ENCODE data around the gene ITGAE. TPM values are rescaled to one million over a fixed set of nuclear protein-coding genes. Genes with fewer than 3 reads are reported as not detected.
A peak's percentile ranks its signal among the peaks of the same experiment; 100 is the strongest.

The ITGAE gene
- total RNA-seq, 1 experiment from 2014 or later, result 16.7 TPM

DNA sequence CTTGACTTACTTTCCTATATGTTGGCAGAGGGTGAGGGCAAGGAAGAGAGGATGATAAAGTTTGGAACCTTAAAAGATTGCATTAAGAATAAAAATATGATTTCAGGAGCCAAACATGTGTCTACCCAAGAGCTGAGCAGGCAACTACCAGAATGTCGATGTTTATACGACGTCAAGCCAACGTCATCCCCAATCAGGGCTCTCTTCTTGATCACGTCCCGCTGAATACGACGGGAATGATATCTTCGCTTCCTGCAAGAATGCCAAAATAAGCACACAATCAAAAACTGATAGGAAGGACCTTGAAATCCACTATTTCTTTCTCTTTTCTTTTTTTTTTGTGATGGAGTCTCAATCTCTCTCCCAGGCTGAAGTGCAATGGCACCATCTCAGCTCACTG, 20.1 kb upstream of the ITGAE start:
- no peak for DNase-seq (ENCODE audit: low spot score)

DNA sequence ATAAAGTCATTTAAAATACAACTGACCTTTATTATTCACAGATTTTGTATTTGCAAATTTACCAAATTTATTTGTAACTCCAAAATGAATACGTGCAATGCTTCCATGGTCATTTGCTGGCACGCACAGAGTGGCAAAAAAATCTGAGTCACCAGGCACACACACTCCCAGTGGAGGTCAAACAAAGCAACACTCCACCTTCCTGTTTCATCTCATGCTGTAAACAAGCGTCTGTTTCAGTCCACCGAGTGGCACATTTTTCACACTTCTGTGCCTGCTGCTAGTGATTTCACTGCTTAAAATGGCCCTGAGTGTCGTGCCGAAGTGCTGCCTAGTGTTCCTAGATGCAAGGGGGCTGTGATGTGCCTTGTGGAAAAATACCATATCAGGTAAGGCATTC, 17.8 kb upstream of the ITGAE start:
- DNase-seq (ENCODE audit: low spot score), result no peak

DNA sequence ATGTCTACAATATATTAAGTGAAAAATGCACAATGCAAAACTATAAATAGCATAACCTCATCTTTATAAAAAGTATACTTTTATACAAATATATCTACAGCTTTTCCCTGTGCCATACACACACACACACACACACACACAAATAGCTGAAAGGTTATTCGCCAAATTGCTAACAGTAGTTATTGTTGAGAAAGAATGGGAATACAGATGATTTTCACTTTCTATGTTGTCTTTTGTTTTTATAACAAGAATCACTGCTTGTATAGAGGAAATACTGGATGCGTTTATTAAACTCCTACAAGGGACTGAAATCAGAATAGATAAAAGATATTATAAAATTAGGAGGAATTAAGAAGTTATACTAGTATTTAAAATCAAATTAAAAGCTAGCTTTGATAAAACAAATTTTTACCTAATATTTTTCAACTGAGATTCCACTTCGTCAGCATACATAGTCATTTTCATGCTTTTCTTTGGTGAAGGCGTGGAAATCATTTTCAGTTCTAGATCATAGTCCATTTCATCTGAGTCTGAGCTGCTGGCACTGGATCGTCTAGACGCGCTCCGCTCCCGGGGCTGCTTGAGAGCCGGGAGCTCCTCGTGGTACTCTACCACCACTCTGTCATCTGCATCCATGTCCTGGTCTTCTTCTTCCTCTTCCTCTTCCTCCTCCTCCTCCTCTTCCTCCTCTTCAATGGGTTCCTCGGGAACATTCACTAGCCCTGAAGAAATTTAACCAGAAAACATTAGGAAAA, 17.0 kb upstream of the ITGAE start:
- DNase-seq (ENCODE audit: low spot score), result no peak

DNA sequence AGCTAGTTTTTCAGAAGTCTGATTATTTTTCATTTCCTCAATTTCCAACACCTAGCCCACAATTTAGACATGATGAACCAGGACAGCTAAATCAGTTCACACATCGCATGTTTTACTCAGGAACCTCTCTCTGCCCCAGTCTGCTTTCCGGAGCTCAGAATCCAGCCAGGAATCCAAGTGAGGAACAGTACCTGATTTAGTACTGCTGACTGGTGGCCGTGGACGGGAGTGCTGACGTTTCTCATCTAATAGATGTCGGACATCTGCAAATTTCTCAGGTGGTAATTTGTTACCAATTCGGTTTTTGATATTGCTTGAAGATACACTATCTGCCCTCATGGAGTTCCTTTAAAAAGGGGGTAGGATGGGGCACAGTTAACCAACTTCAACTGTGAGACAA, 14.9 kb upstream of the ITGAE start:
- DNase-seq (ENCODE audit: low spot score), result no peak

DNA sequence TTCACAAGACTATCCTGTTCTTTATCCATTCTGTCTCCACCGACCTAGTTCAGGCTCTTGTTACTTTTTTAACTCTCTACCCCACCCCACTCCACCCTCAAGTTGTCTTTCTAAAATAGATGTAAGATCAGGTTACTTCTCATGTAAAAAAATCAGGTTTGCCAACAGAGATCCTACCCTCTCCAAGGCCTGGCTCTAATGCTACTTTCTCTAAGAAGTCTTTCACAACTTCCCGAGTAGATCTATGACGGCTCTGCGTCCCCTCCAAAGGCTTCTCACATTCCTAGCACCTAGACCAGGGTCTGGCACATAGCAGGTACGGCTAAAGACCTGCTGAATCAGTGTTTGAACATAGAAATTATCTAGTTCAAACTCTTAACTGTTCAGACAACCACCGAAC, 14.1 kb upstream of the ITGAE start:
- no peak for DNase-seq (ENCODE audit: low spot score)

DNA sequence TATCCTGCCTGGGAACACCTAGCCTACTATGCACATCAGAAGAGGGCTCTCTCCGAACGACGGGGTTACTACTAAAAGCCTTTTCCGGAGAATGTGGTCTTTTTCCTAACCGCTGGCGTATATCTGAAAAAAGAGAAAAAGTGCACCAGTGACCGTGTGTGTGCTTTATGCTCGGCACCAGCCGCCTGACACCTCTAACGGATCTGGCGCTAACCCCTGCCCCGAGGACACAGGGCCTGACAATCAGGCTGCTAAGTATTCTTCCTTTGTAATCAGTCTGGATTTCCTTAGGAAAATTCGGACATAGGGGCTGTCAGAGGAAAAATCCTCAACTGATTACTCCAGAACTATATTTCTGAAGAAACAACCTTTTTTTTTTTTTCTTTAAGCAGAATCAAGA, 13.4 kb upstream of the ITGAE start:
- no peak for DNase-seq (ENCODE audit: low spot score)

DNA sequence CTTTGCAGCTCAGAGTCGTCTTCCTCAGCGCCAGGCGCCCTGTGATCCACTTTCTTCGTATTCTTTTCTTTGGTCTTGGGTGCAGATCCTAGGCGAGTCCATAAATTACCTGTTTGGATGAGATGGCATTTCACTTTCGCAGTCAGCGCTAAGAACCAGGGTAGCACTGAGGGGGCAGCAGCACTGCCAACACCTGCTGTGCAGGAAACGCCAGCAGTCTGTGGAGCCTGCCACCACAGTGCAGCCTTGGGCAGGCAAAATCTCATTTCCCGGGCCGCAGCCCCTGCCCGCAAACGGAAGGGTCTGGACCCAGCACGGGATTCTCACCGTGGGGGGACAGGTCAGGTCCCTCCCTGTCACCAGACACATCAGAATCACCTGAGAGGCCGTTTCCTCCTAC, 12.2 kb upstream of the ITGAE start:
- DNase-seq (ENCODE audit: low spot score), result no peak

DNA sequence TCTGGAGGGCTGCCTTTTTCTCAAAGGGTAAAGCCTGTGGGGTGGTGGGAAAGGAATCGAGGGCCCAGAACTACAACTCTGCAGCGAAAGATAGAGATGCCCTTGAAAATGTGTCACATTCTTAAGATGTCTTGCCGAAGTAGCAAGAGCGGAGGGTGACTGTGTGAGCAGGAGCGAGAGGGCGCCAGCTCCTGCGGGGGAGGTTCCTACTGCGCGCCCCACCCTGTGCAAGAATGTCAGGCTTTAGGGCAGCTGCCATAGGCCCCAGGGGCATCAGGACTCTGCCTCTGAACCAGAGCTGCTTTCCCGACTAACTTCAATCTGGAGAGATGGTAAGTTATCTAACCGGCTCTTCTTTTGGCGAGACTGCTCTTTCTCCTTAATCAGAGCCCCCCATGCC, 11.8 kb upstream of the ITGAE start:
- DNase-seq (ENCODE audit: low spot score), result no peak

DNA sequence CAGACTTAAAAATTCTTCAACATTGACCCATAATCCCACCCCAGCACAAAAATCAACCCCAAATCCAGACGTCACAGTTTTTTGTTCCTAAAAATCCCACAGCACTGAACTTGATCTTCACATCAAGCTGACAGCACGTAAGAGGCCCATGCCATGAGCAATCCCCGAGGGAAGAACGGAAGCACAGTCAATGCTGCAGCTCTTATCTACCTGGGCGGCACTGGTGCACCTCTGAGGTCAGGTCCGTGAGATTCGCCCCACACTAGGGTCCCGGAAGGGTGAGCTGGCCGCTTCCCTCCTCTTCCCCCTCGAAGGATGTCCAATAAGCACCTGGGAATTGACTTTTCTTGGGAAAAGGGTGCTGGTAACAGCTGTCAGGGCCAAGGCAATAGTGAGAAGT, 11.3 kb upstream of the ITGAE start:
- no peak for DNase-seq (ENCODE audit: low spot score)

DNA sequence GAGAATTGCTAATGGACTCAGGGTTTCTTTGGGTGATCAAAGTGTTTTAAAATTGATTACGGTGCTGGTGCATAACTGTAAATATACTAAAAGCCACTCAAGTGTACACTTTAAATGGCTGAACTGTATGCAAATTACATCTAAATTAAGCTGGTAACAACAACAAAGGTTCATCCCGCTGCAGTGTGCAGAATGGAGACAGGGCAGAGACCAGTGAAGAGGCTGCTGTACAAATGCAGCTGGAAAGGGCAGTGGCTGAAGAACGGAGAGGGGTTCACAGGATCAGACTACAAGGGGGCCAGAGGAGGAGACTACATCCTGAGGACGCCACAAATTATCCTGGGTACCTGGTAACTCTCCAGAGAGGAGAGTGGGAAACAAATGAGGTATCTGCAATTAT, 9.0 kb upstream of the ITGAE start:
- no peak for DNase-seq (ENCODE audit: low spot score)

DNA sequence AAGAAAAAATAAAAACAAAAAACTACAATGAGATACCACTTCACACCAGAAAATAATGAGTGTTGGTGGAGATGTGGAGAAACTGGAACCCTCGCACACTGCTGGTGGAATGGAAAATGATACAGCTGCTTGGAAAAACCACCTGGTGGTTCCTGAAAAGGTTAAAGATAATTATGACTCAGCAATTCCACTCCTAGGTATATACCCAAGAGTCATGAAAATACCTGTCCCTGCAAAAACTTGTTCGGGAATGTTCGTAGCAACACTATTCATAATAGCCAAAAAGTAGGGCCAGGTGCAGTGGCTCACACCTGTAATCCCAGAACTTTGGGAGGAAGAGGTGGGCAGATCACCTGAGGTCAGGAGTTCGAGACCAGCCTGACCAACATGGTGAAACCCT, 8.1 kb upstream of the ITGAE start:
- no peak for DNase-seq (ENCODE audit: low spot score)

DNA sequence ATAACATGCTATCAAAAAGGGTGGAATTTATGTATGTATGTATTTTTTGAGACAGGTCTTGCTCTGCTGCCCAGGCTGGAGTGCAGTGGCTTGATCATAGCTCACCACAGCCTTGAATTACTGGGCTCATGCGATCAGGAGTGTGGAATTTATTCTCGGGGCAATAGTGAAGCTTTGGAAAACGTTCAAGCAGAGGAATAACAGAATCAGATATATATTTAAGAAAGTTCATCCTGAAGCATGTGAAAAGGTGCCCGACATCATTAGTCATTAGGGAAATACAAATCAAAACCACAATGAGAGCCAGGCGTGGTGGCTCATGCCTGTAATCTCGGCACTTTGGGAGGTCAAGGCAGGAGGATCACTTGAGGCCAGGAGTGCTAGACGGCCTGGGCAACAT, 7.7 kb upstream of the ITGAE start:
- no peak for DNase-seq (ENCODE audit: low spot score)

DNA sequence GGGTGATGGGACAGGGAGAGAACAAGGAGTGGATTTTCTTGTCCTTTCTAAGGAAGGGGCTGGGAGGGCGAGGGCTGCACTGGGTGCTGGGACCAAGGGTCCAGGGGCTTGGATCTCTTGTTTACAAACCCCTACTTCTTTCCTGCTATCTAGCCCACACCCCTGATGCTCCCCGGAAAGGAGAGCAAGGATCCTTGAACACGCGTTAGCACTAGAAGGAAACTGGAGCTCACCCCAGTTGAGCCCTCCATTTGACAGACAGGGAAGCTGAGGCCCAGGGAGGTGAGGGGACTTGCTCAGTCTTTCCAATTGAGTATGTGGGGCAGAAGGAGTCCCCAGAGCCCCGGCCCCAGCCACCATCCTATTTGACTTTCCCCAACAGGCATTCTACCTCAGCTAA, 4.6 kb upstream of the ITGAE start:
- DNase-seq (ENCODE audit: low spot score), result no peak

DNA sequence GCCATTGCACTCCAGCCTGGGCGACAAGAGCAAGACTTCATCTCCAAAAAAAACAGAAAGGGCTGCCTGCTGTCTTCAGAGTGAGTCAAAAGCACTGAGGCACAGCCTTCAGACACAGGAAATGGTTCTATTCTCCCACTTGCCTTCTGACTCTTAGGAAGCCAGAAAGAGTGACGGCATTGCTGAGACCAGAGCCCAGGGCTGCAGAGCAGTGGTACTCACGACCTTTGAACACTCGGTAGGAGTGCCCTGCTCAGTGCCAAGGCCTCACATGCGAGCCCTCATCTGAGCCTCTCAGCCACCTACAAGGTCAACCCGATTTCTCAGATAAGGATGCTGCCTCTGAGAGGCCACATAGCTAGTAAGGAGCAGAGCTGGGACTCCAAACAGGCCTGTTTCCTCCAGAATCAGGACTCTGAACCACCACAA, 3.5 kb upstream of the ITGAE start:
- DNase-seq (ENCODE audit: low spot score), result no peak

DNA sequence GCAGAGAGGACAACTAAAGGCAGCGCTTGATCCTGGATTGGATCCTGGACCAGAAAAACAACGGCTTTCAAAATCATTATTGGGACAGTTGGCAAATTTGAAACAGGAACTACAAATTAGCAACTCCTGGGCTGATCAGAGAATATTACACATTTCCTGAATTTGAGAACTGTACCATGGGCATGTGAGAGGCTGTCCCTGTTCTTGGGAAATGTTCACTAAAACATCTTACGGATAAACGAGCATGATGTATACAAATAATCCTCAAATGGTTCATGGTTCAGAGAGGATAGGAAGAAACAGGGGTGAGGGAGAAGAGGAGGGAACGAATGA, 2.3 kb upstream of the ITGAE start:
- no peak for DNase-seq (ENCODE audit: low spot score)

DNA sequence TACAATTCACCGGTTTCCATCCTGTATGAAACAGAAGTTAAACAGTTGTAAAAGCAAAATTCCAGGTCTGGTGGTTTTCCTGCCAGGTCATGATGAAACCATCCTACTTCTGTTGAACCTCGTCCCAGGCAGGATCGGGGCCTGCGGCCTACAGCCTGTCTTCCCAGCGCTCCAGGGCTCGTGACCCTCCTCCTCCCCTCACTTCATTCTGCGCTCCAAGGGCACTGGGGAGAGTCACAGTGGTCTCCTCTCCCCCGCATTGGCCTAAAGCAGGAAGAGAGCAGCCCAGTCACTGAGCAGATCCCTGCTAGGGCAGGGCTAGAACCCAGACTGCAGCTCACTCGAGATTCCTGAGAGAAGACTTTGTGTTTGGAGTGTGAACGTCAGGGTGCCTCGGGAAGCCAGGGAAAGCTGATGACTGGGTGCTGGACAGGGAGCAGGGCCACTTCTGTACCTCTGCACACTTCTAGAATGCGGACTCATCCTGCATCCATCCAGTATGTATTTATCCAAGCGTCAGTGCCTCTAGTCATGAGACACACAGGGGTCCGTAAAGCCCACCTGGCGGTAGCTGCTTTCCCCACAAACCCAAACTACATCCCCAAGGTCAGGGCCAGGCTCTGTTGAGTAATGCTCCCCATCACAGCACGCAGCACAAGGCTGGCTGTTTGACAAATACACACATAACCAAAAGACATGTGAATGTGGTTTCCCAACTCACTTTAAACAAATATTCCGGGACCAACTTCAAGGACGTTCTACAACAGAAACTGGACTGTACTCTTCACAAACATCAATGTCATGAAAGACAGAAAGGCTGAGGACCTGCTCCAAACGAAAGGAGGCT, 1.7 kb upstream of the ITGAE start:
- DNase-seq (ENCODE audit: low spot score), result no peak

DNA sequence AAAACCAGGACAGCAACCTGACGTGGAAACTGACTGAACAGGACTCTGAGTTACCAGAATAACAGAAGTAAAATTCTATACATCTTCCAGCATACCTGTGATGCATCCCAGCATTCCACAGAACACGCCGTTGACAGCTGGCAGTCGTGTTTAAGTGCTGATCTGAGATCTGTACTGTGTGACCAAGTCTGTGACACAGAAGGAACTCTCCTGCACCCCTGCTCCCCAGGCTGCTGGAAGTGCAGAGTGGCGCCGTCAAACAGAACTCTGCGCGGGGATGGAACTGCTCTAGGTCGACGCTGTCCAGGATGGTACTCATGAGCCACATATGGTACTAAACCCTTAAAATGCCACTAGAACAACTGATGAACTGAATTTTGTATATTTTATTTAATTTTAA, 804 bp upstream of the ITGAE start:
- DNase-seq (ENCODE audit: low spot score), result no peak

DNA sequence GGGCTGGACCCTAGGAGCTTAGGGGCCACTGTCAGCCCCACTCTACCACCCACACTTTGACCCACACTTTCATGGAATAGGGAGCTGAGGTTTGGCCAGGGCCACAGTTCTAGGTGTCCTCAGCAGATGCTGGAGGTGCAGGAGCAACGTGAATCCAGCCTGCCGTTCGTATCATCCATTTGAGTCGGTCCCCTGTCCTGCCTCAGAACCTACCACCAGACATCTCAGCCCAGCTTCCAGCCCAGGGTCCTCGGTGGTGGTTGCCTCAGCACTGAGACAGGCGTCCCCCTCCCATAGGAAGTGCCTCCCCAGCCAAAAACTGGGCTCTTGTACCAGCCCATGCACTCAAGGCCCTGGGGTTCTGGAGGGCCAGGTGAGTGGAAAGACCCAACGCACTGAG, 359 bp upstream of the ITGAE start:
- DNase-seq (ENCODE audit: low spot score), result no peak

DNA sequence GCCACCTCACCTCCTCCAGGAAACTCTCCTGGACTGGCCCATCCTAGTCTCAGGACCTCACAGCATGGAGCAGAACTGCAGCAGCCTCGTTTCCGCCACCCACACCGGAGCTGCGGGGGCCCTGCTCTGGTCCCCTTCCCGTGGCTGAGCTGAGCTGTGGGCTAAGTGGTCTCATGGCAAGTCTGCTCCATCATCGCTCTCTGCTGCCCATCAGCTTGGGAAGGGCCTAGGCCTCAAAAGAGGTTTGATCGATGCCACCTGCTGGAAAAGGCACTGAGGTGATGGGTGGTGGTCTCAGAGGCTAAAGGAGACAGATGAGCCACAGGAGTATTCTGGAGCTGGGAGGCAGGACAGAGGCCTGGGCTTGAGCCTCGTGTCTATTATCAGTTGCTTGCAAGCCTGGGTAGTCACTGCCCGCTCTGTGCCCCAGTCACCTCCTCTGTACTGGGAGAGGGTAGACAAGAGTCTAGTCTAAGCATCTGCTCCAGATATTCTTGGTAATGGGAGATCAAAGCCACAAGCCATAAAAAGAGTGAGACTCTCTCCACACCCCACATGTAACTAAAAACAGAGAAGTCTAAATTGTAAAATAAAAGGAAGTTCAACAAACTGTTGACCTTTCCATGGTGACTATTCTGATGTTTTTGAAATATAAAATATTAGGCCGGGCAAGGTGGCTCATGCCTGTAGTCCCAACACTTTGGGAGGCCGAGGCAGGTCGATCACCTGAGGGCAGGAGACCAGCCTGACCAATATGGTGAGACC, 1.6 kb downstream of the ITGAE start:
- DNase-seq (ENCODE audit: low spot score), result peak; percentile 23

DNA sequence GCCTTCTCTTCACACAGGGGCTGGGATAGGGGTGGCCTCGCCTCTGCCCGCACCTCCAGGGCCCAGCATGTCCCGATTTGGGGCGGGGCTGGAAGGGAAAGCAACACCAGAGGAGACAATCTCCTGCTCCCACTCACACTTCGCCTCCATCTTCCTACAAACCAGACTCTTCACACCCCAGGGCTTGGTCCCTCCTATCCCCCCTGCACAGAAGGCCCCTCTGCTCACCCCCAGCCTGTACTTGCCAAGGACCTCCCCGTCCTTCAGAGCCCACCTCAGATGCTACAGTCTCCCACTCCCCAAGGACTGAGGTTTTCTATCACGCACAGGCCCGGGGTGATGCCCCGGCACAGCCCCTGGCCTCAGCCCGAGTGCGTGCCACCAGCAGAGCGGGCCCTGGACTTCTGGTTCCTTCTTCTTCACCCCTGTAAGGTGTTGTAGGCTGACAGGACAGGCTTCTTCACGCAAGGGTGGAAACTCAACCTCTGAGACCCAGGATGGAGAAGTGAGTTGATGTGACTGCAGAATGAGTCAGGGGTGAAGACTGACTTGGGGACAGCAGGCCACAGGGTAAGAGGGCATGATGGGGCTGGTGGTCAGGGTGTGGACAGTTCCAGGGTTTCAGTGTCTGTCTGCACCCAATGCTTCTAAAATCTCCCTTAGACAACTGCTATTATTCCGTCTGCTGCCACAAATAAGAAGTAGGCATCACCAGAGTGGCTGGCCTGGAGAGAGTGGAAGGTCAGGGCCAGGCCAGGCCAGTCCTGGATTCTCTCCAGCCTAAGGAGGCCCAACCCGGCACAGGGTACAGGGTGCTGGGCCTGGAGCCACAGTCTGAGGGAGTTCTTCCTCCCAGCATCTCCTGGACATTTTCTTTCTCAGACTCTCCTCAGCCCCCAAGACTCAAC, 2.5 kb downstream of the ITGAE start:
- DNase-seq (ENCODE audit: low spot score), result no peak

DNA sequence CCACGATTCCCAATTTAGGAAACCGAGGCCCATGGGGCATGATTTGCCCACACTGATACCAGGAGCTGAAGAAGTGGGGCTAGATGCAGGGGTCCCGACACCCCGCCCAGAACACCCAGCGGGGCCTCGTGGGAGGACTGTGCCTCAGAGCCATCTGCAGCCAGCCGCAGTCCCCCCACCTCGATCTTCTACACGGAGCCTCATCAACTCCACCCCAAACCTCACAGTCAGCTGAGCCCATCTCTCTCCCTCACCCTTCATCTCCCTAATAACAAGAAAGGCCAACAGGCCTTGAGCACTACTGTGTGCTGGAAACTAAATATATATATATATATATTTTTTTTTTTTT, 4.2 kb downstream of the ITGAE start:
- DNase-seq (ENCODE audit: low spot score), result no peak

All from HT-29 (cell line).